Kidney tubule cell (primary cell): ENCODE results near the gene JPT1.
"Not testable (repeated sequence)": the region's sequence is repeated elsewhere in the genome, so short reads cannot be mapped to it uniquely, and the experiment has no call there.

ENCODE experiments used
- DNase-seq: peaks from one replicate; pipeline ENCODE4 v3.0.0-alpha.2; 2018; ENCODE audit warnings: low spot score

Gene JPT1, protein sequence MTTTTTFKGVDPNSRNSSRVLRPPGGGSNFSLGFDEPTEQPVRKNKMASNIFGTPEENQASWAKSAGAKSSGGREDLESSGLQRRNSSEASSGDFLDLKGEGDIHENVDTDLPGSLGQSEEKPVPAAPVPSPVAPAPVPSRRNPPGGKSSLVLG

DNA sequence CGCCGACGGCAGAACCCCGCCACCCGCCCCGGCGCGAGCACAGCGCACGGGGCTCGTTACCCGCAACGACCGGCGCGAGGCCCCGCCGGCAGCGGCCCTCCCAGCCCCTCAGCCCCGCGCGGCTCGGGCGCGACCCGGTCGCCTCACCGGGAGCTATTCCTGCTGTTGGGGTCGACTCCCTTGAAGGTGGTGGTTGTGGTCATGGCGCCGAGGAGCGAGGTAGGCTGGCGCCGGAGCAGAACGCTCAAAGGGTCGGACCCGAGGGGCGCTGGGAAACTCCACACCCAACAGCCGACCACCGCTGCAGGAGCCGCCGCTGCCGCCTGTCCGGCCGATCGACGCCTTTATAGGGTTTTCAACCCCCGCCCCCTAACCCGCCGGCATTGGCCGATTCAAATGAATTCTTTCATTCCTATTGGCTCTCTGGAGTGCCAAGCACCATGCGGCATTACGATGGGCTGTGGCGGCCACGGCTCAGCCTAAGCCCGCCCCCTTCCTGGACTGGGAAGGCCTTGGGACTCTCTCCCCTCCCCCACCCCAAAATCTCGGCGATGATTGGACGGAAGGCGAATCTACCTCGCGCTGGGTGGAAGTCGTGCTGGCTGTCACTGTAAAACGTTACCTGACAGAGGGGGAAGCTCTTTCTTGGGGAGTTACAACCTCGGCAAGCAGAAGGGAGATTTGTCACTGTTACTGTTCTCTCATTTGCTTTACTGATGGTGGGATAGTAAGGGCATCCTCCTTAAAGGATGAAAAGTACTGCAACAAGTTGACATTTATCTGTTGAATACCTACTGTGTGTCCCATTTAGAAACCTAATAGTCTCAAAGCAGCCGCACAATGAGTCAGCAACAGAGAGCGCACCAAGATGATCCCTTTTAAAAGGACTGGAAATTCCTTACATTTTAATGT lies at the start of gene JPT1:
Gene JPT1 (minus strand): TSS at position 318 of the 912 bp plus-strand sequence. CDS start 115 bp downstream, at position 203.
- DNase-seq = peak; percentile 99

DNA sequence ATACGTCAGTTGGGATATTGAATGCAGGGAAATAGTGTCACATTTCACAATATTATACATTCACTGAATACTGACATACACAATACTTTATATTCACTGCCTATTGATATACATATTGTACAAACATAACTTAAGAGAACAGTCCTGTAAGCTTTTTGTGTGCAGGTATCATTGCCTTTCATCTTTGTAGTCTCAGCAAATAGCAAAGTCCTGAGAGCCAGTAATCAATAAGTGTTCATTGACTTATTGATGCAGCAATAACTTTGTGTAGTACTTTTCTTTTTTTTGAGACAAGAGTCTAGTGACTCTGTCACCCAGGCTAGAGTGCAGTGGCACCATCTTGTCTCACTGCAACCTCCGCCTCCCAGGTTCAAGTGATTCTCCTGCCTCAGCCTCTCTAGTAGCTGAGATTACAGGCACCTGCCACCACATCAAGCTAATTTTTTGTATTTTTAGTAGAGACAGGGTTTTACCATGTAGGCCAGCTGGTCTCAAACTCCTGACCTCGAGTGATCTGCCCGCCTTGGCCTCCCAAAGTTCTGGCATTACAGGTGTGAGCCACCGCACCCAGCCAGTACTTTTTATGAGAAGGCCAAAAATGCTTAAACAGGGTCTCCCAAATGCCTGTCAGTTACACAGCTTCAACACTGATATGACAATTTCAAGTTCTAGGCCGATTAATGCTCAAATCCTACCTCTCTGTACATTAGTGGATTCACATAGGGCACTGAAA lies 45.7 kb upstream of the JPT1 start:
- DNase-seq = no peak

DNA sequence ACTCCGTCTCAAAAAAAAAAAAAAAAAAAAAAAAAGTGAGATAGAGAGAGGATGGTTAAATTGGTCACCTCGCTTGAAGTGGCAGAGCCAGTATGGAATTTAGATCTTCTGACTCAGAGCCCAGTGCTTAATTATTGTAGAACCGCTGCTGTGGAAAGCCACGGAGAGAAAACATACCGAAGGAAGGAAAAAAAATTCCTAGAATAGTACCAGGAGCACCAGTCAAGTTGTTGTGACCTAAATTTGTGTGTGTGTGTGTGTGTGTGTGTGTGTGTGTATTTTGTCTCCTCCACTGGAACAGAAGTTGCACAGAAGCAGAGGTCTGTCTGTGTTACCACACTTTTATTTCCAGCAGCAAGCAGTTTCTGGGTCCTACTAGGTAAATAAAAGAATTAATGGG lies 40.6 kb upstream of the JPT1 start:
- DNase-seq = peak; percentile 98

DNA sequence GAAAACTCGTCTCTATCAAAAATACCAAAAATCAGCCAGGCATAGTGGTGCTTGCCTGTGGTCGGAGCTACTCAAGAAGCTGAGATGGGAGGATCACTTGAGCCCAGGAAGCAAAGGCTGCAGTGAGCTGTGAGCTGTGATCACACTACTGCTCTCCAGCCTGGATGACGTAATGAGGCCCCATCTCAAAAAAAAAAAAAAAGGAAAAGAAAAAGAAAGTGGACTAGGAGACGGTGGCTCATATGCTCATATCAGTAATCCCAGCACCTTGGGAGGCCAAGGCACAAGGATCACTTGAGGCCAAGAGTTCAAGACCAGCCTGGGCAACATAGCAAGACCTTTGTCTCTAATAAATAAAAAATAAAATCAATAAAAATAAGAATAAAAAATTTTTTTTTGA lies 37.3 kb upstream of the JPT1 start:
- DNase-seq = peak; percentile 75

DNA sequence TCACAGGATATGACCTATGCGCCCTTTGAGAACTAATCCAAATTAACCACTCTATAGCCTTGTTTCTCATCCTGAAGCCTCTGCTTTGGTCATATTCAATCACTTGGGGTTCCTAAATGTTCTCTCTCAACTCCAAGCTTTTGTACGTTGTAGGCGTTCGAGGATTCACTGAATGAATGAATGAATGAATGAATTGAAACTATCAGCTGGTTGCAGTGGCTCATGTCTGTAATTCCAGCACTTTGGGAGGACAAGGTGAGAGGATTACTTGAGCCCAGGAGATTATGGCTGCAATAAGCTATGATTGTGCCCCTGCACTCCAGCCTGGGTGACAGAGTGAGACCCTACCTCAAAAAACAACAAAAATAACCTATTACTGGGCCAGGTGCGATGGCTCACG lies 34.3 kb upstream of the JPT1 start:
- no peak for DNase-seq

DNA sequence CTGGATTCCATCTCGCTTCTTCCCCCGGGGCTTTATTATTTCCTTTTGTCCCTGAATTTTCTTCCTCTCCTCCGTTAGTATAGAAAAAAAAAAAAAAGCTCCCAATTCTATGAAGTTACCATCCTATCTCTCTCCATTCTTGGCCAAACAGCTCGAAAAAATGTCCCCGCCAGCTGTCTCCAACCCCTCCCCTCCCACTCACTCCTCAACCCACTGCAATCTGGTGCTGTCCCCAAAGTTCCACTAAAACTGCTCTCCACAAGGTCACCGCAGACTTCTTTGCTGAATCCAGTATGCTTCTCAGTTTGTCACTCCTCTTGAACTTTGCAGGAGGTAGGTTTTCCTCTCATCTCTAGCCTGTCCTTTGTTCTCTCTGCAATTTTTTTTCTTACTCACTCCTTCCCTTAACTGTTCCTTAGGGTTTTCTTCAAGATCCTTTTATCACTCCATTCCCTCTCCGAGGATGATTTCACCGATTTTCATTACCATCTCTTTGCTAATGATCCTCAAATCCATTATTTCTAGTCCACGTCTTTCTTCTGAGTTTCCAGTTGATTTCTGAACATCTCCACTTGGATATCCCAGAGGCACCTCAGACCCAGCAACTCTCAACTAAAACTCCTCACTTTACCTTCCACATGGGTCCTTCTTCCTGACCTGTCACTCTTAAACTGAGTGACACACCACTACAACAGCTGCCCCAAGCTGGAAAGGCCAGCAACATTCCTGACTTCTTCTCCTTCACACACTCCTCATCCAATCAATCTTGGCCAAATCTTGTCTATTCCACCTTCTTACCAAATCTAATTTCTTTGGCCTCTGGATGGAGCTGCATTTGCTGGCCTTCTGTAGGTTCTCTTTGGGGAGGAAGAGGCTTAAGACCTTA lies 29.9 kb upstream of the JPT1 start:
- no peak for DNase-seq

DNA sequence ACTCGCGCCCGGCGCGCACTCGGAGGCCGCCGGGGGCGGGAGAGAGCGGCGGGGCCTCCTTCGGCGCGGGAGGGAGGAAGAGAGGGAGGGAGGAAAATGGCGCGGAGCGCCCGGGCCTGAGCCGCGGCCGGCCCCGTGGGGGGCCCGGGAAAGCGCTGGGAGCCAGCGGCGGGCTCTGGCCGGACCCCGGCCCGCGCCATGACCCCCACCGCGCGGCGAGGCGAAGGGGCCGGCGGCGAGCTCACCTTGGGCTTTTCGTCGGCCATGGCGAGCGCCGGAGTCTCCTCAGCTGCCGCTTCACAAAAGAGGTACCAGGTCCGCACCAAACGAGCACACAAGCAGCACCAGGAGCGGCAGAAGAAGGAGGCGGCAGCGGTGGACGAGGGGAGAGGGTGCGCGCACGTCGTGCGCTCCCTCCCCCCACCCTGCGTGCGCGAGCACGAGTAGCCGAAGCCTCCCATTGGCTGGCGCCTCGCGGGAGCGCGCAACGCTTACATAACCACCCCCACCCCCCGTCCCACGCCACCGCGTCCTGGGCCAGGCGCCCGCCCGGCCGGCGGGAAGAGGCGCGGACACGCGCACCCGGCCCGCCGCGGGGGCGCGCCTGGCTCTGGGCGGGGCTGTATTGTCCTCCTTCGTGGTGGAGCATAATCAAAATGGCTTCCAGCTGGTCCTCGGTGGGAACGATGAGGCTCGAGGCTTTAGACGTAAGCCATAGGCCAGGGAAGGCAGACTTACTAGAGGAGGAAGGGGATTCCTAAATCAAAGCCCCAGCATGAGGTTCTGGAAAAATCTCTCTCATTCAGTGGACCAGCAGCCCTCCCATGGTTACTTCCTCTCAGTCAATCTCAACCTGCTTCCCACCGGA lies 28.5 kb upstream of the JPT1 start, which contains the start of gene SUMO2:
Gene SUMO2 (minus strand): TSS at position 391 of the 868 bp plus-strand sequence. CDS start 125 bp downstream, at position 266.
- peak; percentile 95 for DNase-seq

DNA sequence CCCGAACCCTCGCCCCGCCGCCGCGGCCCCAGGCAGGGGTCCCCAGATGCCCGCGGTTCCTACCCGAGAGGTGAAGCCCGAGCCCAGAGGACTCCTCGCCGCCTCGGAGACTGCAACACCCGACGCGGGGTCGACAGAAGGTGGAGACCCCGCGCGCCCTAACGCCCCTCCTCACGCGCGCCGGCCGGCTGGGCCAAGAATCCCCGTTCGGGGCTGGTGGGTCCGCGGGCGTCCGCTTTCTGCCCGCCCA lies 27.9 kb upstream of the JPT1 start:
- no peak for DNase-seq

DNA sequence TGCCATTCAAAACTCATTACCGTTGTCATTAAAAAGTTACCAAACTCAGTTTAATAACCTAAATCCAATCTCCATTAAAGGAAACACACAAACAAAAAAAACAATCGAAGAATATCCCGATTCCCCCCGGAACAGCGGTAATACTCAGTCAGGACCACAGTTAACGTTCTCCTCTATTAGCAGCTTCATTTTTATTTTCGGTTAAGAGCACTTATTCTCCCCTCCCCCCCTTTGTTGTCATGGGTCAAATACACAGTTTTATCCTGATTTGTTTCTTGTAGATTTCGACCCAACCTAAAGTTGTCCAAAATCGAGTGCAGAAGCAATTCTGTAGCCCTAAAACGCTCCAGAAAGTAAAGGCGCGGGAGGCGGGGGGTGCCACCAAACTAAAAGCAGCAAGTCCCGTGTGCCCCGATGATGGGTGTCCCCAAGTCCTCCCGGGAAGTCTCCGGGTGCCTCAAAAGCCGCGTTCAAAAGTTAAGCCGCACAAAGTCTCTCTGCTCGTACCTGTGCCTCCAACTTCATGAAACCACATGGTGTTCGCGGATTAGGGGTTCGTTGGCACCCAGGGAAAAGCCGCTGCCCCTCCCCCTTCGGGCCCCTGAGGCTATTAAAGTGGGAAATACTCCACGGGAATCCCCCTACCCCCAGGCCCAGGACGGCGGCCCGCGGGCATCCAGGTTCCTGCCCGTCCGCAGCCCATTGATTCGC lies 27.5 kb upstream of the JPT1 start:
- peak; percentile 12 for DNase-seq

DNA sequence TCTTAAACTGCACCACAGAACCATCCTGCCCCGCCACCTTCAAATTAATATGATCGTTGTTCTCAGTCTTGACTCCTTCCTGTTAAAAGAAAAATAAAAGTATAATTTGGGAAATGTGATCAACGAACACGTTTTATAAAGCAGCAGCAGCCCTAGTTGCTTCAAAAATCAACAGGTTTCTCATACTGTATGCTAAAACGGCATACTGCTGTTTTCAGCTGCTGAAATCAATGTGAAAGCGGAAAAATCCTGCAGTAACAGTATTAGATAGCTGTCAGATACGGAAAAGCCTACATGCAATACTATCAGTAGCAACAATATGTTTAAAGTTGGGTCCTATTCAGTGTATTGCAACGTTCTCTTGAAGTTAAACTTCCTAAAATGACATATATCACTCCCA lies 26.8 kb upstream of the JPT1 start:
- DNase-seq = no peak

DNA sequence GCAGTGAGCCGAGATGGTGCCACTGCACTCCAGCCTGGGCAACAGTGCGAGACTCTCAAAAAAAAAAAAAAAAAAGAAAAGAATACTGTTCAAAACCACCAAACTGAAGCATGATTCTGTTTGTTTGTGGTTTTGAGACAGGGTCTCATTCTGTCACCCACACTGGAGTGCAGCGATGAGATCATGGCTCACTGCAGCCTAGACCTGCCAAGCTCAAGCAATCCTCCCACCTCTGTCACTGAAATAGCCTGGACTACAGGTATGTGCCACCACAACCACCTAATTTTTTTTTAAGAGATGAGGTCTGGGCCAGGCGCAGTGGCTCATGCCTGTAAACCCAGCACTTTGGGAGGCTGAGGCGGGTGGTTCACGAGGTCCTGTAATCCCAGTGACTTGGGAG lies 24.1 kb upstream of the JPT1 start:
- DNase-seq = no peak

DNA sequence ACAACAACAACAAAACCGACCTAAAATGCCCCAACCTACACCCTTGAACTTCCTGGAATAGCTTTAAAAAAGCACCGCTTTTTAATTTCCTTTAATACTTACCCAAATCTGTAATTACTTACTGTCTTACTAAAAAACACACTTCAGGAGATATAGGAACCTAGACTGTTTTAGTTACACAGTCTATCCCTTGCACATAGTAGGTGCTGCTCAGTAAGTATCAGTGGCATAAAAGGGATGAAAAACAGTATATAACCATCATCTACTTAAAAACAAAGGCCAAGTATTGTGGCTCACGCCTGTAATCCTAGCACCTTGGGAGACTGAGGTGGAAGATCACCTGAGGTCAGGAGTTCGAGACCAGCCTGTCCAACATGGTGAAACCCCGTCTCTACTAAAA lies 22.3 kb upstream of the JPT1 start:
- no peak for DNase-seq

DNA sequence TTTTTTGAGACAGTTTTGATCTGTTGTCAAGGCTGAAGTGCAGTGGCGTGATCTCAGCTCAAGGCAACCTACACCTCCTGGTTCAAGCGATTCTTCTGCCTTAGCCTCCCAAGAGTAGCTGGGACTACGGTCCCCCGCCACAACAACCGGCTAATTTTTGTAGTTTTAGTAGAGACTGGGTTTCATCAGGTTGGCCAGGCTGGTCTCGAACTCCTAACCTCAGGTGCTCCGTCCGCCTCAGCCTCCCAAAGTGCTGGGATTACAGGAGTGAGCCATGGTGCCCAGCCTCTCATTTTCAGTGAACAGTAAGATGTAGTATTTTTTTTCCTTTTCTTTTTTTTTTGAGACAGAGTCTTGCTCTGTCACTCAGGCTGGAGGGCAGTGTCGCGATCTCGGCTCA lies 20.7 kb upstream of the JPT1 start:
- no peak for DNase-seq

DNA sequence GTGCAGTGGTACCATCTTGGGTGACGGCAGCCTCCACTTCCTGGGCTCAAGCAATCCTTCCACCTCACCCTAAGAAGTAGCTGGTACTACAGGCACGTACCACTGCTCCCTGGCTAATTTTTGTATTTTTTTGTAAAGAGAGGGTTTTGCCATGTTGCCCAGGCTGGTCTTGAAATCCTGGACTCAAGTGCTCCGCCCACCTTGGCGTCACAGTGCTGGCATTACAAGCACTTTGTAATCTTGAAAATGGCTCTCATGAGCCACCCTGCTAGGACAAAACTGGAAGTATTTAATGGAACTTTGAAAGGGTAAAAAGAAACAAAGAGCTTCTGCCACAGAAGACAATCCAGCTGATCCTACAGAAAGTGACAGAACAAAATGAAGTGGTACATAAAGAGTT lies 19.2 kb upstream of the JPT1 start:
- no peak for DNase-seq

DNA sequence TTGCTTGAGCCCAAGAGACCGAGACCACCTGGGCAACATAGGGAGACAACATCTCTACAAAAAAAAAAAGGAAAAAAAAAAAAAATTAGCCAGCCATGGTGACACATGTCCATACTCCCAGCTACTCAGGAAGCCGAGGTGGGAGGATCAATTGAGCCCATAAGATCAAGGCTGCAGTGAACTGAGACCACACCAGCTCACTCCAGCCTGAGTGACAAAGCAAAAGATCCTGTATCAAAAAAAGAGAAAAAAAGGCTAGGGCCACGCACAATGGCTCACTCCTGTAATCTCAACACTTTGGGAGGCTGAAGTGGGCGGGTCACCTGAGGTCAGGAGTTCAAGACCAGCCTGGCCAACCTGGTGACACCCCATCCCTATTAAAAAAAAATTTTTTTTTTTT lies 14.7 kb upstream of the JPT1 start:
- DNase-seq = no peak

DNA sequence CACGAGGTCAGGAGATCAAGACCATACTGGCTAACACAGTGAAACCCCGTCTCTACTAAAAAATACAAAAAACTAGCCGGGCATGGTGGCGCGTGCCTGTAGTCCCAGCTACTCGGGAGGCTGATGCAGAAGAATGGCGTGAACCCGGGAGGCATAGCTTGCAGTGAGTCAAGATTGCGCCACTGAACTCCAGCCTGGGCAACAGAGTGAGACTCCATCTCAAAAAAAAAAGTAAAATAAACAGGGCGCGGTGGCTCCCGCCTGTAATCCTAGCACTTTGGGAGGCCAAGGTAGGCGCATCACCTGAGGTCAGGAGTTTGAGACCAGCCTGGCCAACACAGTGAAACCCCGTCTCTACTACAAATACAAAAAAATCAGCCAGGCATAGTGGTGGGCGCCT lies 10.3 kb upstream of the JPT1 start:
- DNase-seq = not testable (repeated sequence)

DNA sequence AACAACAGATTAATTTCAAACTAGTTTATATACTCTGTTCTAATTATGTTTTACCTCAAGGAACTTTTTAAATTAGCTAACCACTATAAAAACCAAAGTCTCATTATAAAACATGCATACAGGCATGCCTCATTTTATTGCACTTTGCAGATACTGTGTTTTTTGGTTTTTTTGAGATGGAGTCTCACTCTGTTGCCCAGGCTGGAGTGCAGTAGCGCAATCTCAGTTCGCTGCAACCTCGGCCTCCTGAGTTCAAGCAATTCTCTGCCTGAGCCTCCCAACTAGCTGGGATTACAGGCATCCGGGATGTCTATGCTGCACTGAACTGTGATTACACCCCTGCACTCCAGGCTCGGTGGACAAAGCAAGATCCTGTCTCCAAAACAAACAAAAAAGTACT lies 8.8 kb upstream of the JPT1 start:
- no peak for DNase-seq

DNA sequence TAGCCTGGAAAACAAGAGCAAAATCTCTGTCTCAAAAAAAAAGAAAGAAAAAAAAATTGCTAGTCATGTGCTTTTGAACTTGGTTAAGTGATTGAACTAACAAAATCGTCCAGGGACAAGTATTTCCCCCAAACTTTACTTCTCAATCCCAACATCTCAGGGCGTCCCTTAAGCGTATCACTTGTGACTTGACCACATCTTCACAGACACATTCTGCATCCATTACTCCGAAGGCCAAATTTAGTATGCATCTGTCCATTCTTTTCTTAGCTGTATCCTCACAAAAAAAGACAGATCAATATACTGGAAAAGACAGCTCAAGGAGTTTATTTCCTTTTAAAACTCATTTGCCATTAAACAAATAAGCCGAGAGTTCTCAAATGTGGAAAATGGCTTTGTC lies 5.9 kb upstream of the JPT1 start:
- no peak for DNase-seq

DNA sequence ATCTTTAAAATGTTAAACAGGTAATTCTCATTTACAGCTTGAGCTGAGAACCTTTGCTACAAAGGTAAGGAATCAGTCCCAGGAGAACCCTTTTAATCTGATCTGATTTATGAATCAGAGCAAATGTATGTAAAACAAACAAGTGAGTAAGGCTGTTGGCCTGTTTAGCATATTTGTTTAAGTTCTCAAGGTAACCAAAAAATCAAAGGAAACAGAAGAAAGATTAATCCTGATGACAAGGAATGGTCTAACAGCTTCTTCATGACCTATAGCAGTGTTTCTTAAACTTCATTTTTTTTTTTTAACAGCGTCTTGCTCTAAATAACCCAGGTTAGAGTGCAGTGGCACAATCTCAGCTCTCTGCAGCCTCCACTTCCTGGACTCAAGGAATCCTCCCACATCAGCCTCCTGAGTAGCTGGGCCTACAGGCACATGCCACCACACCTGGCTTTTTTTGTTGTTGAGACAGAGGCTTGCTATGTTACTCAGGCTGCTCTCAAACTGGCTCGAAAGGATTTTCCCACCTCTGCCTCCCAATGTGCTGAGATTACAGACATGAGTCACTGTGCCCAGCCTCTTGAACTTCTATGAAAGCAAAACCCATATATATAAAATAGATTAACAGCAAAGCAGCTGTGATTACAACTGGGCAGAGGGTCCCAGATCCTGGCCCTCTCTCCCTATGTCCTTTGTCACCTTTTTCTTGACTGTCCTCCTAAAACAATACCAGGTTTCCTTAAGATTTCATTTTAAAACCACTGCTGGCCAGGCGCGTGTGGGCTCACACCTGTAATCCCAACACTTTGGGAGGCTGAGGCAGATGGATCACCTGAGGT lies 5.1 kb upstream of the JPT1 start:
- DNase-seq = peak; percentile 69

DNA sequence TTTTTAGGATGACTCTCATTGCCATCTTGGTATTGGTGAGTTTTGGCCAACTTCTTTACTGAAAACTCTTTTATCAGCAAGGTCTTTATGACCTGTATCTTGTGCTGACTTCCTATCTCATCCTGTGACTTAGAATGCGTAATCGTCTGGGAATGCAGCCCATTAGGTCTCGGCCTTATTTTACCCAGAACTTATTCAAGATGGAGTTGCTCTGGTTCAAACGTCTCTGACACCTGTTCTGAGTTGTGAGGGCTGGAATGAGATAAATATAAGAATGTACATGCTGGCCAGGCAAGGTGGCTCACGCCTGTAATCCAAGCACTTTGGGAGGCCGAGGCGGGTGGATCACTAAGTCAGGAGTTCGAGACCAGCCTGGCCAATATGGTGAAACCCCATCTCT lies 4.2 kb upstream of the JPT1 start:
- DNase-seq = peak; percentile 32
